ENCODE results near the gene IFT20.
"Not testable (repeated sequence)": the region's sequence is repeated elsewhere in the genome, so short reads cannot be mapped to it uniquely, and the experiment has no call there.

Gene IFT20

DNA sequence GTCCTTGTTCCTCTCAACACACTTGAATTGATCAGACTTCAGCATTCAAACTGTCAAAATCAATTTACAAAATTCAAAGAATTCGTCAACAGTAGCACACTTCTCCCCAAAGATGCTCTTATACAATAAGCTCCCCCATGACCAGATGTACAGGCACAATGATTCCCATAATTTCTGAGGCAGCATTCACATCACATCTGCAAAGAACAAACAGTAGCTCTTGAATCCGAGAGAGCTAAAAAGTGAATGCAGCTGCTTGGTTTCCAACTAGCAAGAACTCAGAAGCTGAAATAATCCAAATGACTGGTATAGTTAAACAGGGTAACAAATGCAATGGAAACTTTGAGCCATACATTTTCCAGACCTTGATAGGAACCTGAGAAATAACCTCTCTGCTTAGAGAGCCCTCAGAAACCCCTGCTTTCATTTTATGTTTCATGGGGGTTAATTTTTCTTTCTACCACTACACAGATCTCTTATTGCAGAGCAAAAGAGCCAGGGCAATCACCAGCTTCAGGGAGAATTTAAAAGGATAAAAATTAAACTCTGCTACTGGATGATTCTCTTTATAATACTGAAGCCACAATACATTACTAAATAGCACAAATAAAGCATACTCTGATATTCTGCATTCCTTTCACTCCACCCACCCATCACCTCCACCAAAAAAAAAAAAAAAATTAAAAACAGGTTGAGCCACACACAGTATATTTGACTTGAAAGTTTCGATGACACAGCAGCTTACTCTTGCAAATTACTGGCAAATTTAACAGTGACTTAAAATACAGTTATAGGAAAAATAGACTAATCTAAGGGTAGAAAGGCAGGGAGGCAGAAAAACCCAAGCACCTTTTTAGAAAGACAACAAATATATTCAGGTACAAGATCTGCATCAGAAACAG is 39.3 kb downstream of the IFT20 start:
- H3K9me3 ChIP-seq = no peaks in the 10 kb centered on the region
- TF ChIP-seq, protein P1, sequence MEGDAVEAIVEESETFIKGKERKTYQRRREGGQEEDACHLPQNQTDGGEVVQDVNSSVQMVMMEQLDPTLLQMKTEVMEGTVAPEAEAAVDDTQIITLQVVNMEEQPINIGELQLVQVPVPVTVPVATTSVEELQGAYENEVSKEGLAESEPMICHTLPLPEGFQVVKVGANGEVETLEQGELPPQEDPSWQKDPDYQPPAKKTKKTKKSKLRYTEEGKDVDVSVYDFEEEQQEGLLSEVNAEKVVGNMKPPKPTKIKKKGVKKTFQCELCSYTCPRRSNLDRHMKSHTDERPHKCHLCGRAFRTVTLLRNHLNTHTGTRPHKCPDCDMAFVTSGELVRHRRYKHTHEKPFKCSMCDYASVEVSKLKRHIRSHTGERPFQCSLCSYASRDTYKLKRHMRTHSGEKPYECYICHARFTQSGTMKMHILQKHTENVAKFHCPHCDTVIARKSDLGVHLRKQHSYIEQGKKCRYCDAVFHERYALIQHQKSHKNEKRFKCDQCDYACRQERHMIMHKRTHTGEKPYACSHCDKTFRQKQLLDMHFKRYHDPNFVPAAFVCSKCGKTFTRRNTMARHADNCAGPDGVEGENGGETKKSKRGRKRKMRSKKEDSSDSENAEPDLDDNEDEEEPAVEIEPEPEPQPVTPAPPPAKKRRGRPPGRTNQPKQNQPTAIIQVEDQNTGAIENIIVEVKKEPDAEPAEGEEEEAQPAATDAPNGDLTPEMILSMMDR (IDR thresholded peaks at IDR 0.05) = no peak
- H3K27ac ChIP-seq = no peak overlapping the region
- intact Hi-C loops (cut with DNase I; ENCODE audit: low total_unique reads) = no loop called here
- no peak for DNase-seq
- H3K4me1 ChIP-seq = no peaks in the 10 kb centered on the region
- H3K36me3 ChIP-seq = no peaks in the 10 kb centered on the region
- H3K4me3 ChIP-seq = no peak overlapping the region
- H3K27me3 ChIP-seq = peaks cover 0 to 10% of the 10 kb centered on the region in 2 donors

DNA sequence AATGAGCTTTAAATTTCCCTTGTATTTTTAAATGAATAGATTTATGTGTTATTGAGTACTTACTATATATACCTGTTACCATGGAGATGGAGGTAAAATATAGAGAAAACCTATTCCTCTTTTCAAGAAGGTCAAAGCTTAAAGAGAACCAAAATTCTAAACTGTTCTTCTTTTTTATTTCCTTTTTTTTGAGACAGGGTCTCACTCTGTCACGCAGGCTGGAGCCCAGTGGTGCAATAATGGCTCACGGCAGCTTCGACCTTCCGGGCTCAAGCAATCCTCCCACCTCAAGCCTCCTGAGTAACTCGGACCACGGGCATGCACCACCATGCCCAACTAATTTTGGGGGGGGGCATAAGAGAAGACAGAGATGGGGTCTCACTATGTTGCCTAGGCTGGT is 41.3 kb downstream of the IFT20 start:
- peaks cover 0 to 10% of the 10 kb centered on the region in 2 donors for H3K27me3 ChIP-seq
- H3K4me1 ChIP-seq = no peaks in the 10 kb centered on the region
- H3K36me3 ChIP-seq = no peaks in the 10 kb centered on the region
- intact Hi-C loops (cut with DNase I; ENCODE audit: low total_unique reads) = no loop called here
- H3K27ac ChIP-seq = no peak overlapping the region
- DNase-seq = no peak
- no peak overlapping the region for H3K4me3 ChIP-seq
- TF ChIP-seq, protein P1 (IDR thresholded peaks at IDR 0.05) = no peak
- H3K9me3 ChIP-seq = no peaks in the 10 kb centered on the region

DNA sequence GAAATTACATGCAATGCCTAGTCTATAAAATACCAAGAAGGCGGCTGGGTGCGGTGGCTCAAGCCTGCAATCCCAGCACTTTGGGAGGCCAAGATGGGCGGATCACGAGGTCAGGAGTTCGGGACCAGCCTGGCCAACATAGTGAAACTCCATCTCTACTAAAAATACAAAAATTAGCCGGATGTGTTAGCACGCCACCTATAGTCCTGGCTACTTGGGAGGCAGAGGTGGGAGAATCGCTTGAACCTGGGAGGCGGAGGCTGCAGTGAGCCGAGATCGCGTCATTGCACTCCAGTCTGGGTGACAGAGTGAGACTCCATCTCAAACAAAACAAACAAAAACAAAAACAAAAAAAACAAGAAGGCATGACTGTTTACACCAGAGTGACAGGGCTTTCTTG is 42.4 kb downstream of the IFT20 start:
- H3K9me3 ChIP-seq; H3K4me1 ChIP-seq; H3K27ac ChIP-seq; intact Hi-C loops (cut with DNase I; ENCODE audit: low total_unique reads); H3K36me3 ChIP-seq; DNase-seq; H3K4me3 ChIP-seq: not testable (repeated sequence)
- peaks cover 0 to 10% of the 10 kb centered on the region in 2 donors for H3K27me3 ChIP-seq

DNA sequence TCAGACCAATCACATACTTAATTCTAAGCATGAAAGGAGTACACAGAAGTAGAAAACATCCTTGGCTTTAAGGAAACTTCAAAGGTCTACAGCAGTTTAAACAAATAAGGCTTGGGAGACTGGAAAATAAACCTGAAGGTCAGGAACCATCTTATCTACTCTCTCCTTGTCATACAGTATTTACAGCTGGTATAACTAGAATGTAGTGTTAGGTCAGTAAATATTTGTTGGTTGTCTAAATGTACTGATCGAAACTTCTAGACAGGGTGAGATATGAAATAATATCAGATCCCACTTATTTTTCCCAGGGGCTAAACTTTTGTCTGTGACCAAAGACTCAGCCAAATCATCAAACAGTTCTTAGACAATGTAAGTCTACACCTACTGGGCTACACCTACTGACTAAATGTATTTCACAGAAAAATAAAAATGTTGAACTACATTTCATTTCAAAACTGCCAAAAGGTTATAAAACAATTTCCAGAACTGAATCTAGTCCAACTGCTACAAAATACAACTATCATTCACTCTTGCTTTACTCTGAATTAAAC is 43.4 kb downstream of the IFT20 start:
- TF ChIP-seq, protein P1 (IDR thresholded peaks at IDR 0.05) = no peak
- no peaks in the 10 kb centered on the region for H3K4me1 ChIP-seq
- no peak overlapping the region for H3K27ac ChIP-seq
- H3K36me3 ChIP-seq = no peaks in the 10 kb centered on the region
- DNase-seq = no peak
- H3K27me3 ChIP-seq = peaks cover 0 to 10% of the 10 kb centered on the region in 2 donors
- intact Hi-C loops (cut with DNase I; ENCODE audit: low total_unique reads) = no loop called here
- no peaks in the 10 kb centered on the region for H3K9me3 ChIP-seq
- no peak overlapping the region for H3K4me3 ChIP-seq

DNA sequence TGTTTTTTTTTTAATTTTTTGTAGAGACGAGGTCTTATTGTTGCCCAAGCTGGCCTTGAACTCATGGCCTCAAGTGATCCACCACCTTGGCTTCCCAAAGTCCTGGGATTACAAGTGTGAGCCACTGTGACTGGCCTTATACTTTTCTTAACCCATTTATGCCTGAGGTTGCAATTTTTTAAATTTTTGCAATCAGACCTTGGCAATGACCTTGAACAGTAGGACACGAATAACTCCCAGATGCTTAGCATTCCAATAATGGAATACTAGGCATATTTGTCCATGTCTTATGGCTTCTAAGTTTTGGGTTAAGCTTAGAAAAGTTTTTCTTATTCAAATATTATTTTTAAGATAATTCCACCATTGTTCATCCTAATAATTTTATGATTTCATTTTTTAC is 44.6 kb downstream of the IFT20 start:
- Histone ChIP-seq H3K9me3 (no peaks in the 10 kb centered on the region), H3K4me1 (no peaks in the 10 kb centered on the region), H3K36me3 (no peaks in the 10 kb centered on the region), H3K27me3 (peaks cover 0 to 10% of the 10 kb centered on the region in 2 donors), H3K4me3 (no peak overlapping the region), H3K27ac (no peak overlapping the region)
- TF ChIP-seq, protein P1 (IDR thresholded peaks at IDR 0.05) = no peak
- DNase-seq = no peak
- intact Hi-C loops (cut with DNase I; ENCODE audit: low total_unique reads) = no loop called here

DNA sequence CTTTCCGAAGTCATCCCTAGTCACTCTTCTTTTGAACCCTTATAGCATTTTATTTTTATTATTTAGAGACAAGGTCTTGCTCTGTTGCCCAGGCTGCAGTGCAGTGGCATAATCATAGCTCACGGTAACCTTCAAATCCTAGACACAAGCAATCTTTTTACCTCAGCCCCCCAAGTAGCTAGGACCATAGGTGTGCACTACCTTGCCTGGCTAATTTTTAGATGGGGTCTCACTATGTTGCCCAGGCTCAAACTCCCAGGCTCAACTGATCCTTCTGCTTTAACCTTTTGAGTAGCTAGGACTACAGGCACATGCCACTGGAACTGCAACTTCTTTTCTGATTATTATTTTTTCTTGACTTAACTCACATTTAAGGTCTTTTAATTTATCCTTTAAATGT is 49.3 kb downstream of the IFT20 start:
- TF ChIP-seq, protein P1 (IDR thresholded peaks at IDR 0.05) = no peak
- Histone ChIP-seq H3K36me3 (no peaks in the 10 kb centered on the region), H3K4me1 (no peaks in the 10 kb centered on the region), H3K27ac (no peak overlapping the region), H3K9me3 (no peaks in the 10 kb centered on the region), H3K4me3 (no peak overlapping the region), H3K27me3 (no peaks in the 10 kb centered on the region)
- no peak for DNase-seq
- intact Hi-C loops (cut with DNase I; ENCODE audit: low total_unique reads) = no loop called here
